A673 (cell line): ENCODE data around the gene KRT36. TPM values are rescaled to one million over a fixed set of nuclear protein-coding genes. Genes with fewer than 3 reads are reported as not detected.

ENCODE experiments used
- BruUV-seq: library from RNA; stranded (reverse); fragments of 400-500 nt; replicated peaks from 2 replicates; lab custom pipeline; 2021; lab: Mats Ljungman, UMichigan
- CTCF ChIA-PET: fragments of 300-600 bp; sonication (Branson Sonifier 250); formaldehyde crosslinking; loops from one replicate; lab custom pipeline; 2022; ENCODE audit warnings: antibody characterized with exemption; lab: Charles Lee
- POLR2A ChIA-PET: fragments of 300-600 bp; sonication (Branson Sonifier 250); formaldehyde crosslinking; loops from one replicate; lab custom pipeline; 2022; ENCODE audit warnings: antibody characterized with exemption; ENCODE audit not compliant: low non-redundant PET; lab: Charles Lee
- DNase-seq: peaks from one replicate; pipeline ENCODE4 v3.0.0-alpha.2; 2015; ENCODE audit warnings: low spot score
- H3K27ac ChIP-seq: fragments of 200-600 bp; sonication (generic); 2 replicates; pipeline ENCODE4 v1.5.1; 2016; ENCODE audit warnings: mixed run types, low read depth, mild to moderate bottlenecking, mixed read lengths, antibody characterized with exemption, low read length; ENCODE audit not compliant: poor library complexity, severe bottlenecking
- H3K27me3 ChIP-seq: fragments of 200-600 bp; sonication (generic); replicated peaks from 2 replicates; pipeline ENCODE4 v1.6.1; 2017; ENCODE audit warnings: mixed run types, low read depth, mild to moderate bottlenecking, mixed read lengths, antibody characterized with exemption, low read length; ENCODE audit not compliant: insufficient read depth, poor library complexity
- H3K36me3 ChIP-seq: fragments of 200-600 bp; sonication (generic); 2 replicates; pipeline ENCODE4 v1.6.1; 2016; ENCODE audit warnings: mixed run types, mild to moderate bottlenecking, mixed read lengths, antibody characterized with exemption, low read length; ENCODE audit not compliant: insufficient read depth, poor library complexity, severe bottlenecking
- H3K4me1 ChIP-seq: fragments of 200-600 bp; sonication (generic); 2 replicates; pipeline ENCODE4 v1.6.1; 2017; ENCODE audit warnings: mixed run types, mild to moderate bottlenecking, mixed read lengths, antibody characterized with exemption, low read length; ENCODE audit not compliant: insufficient read depth, poor library complexity, severe bottlenecking
- H3K4me3 ChIP-seq: fragments of 200-600 bp; sonication (generic); 2 replicates; pipeline ENCODE4 v1.5.1; 2016; ENCODE audit warnings: low read depth, mixed run types, mild to moderate bottlenecking, mixed read lengths, low read length; ENCODE audit not compliant: poor library complexity, severe bottlenecking
- H3K9me3 ChIP-seq: fragments of 200-600 bp; sonication (generic); 2 replicates; pipeline ENCODE4 v1.6.1; 2016; ENCODE audit warnings: mixed run types, low read depth, mild to moderate bottlenecking, mixed read lengths, antibody characterized with exemption, low read length; ENCODE audit not compliant: poor library complexity, severe bottlenecking
- CTCF ChIP-seq: fragments of 300-800, 200-600 bp; sonication (generic); conservative IDR thresholded peaks from 2 replicates; pipeline ENCODE4 v1.5.1; 2017; ENCODE audit warnings: low read depth, mild to moderate bottlenecking, antibody characterized with exemption, low read length, moderate library complexity, mixed read lengths
- EZH2 ChIP-seq: fragments of 200-600 bp; sonication (generic); IDR thresholded peaks from 2 replicates; pipeline ENCODE4 v1.6.1; 2017; ENCODE audit warnings: borderline replicate concordance, low read depth, mild to moderate bottlenecking, mixed read lengths, antibody characterized with exemption, low read length; ENCODE audit not compliant: poor library complexity, severe bottlenecking
- intact Hi-C: fragments of 100-400 bp; cut with micrococcal nuclease; formaldehyde crosslinking; loops from one replicate; pipeline ENCODE4 v1.10.0; 2022; ENCODE audit not compliant: unreplicated experiment
- total RNA-seq: library from RNA; stranded (reverse); gene quantifications from 2 replicates; pipeline ENCODE4 v1.2.3, GENCODE V29; 2021

KRT36 gene
- total RNA-seq, 1 experiment from 2014 or later, result not detected

DNA sequence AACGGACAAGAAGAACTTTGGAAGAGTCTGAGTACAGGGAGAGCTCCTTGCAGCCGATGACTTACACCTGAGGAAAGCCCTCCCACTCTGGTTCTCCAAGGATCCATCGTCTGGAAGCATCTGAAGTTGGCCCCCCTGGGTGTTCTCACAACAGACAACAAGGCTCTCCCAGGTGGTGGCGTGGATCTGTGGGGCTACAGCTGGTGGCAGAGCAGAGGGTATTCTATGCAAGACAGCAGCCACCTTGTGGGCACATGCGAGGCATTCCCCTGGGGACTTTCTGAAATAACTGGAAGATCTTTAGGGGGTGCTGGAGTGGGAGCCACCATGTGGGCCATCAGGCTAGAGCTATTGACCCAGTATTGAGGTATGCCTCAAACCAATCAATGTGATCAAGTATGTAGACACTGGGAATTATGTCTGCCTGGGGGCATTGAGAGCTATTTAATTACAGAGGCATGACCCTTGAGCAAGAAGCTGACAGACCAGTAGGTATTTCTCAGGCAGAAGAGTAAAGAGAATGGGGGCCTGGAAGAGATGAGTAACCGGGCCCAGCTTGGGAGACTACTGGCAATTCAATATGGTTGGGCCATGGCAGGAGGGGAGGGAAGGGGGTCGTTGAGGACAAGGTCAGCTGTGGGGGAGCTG, 45.3 kb upstream of the KRT36 start:
- no peak overlapping the region for H3K4me3 ChIP-seq
- ChIA-PET CTCF (interaction anchor here (0.9 kb wide), 1 partner anchor 678 kb away, joined by 3 read pairs; no protein-coding TSS in a partner anchor), POLR2A (no interaction called here)
- no peaks in the 10 kb centered on the region for H3K36me3 ChIP-seq
- peak; percentile 7 for DNase-seq
- H3K27ac ChIP-seq, result no peak overlapping the region
- BruUV-seq, result no TSS peak
- H3K4me1 ChIP-seq, result no peaks in the 10 kb centered on the region
- no peaks in the 10 kb centered on the region for H3K27me3 ChIP-seq
- no peaks in the 10 kb centered on the region for H3K9me3 ChIP-seq
- intact Hi-C loops, result no loop called here
- TF ChIP-seq EZH2 (no peak), CTCF (no peak)

DNA sequence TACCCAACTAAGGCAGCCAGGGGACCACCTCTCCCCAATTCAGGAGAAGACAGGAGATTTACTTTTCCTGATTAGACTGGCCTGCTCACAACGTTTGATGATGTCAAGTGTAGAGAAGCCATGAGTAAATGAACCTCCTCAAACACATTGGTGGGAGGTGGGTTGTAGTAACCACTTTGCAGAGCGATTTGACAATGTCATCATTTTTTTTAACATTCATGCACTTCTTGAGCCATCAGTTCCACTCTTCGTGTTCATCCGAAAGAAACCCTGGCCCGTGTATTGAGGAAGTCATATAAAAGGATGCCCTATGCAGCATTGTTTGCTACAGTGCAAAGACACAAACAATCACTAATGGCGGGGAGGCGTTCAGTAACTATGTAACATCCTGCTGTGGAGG, 43.9 kb upstream of the KRT36 start:
- CTCF ChIA-PET, result no interaction called here
- H3K9me3 ChIP-seq, result no peaks in the 10 kb centered on the region
- TF ChIP-seq CTCF (no peak), EZH2 (no peak)
- no peak overlapping the region for H3K4me3 ChIP-seq
- H3K27ac ChIP-seq, result no peak overlapping the region
- DNase-seq, result no peak
- no TSS peak for BruUV-seq
- POLR2A ChIA-PET, result no interaction called here
- H3K4me1 ChIP-seq, result no peaks in the 10 kb centered on the region
- intact Hi-C loops, result no loop called here
- no peaks in the 10 kb centered on the region for H3K27me3 ChIP-seq
- H3K36me3 ChIP-seq, result no peaks in the 10 kb centered on the region

GRCh38 chr17:41532947-41533570, 43.3 kb upstream of the KRT36 start:
- TF ChIP-seq CTCF (no peak), EZH2 (no peak)
- intact Hi-C loops, result no loop called here
- no TSS peak for BruUV-seq
- ChIA-PET POLR2A (no interaction called here), CTCF (no interaction called here)
- no peak overlapping the region for H3K4me3 ChIP-seq
- H3K4me1 ChIP-seq, result no peaks in the 10 kb centered on the region
- no peaks in the 10 kb centered on the region for H3K9me3 ChIP-seq
- no peak for DNase-seq
- no peak overlapping the region for H3K27ac ChIP-seq
- no peaks in the 10 kb centered on the region for H3K36me3 ChIP-seq
- H3K27me3 ChIP-seq, result no peaks in the 10 kb centered on the region
